Psoas muscle (tissue), 8 donors: ENCODE results near the gene STRBP. TPM values are rescaled to one million over a fixed set of nuclear protein-coding genes. Genes with fewer than 3 reads are reported as not detected.

Source experiments
- ATAC-seq, 4 donors: fragments of 200-7000 bp; cut with Tn5 transposase; one replicate each; pipeline ENCODE4 v1.9.1; 2020; ENCODE audit warnings: moderate library complexity in 3 of 4, mild to moderate bottlenecking in 2 of 4
- DNase-seq, 2 donors: peaks; one replicate each; pipeline ENCODE4 v3.0.0-alpha.2; 2020
- H3K27ac ChIP-seq: fragments of 200-600 bp; one replicate; pipeline ENCODE4 v1.8.0; 2022
- H3K27me3 ChIP-seq, 3 donors: fragments of 200-600 bp in 1 of 3; one replicate each; pipeline versions ENCODE4 v1.6.1 to v1.8.0; 2013 to 2022; ENCODE audit warnings: low read length in 2 of 3, mild to moderate bottlenecking in 2 of 3, moderate library complexity in 1 of 3; ENCODE audit not compliant: insufficient read depth in 3 of 3
- H3K36me3 ChIP-seq, 2 donors: fragments of 200-600 bp in 1 of 2; one replicate each; pipeline versions ENCODE4 v1.6.1 to v1.8.0; 2013 to 2022; ENCODE audit warnings: low read depth in 1 of 2, mild to moderate bottlenecking in 1 of 2, moderate library complexity in 1 of 2; ENCODE audit not compliant: insufficient read depth in 1 of 2
- H3K4me1 ChIP-seq: fragments of 200-600 bp; one replicate; pipeline ENCODE4 v1.8.0; 2022
- H3K4me3 ChIP-seq: fragments of 200-600 bp; one replicate; pipeline ENCODE4 v1.8.0; 2022; ENCODE audit warnings: mild to moderate bottlenecking
- H3K9me3 ChIP-seq: fragments of 200-600 bp; one replicate; pipeline ENCODE4 v1.8.0; 2022
- CTCF ChIP-seq: fragments of 200-600 bp; IDR thresholded peaks from one replicate; pipeline ENCODE4 v1.8.0; 2022; ENCODE audit warnings: antibody characterized with exemption
- WGBS, 3 donors: extraction: QIAGEN DNeasy Blood & Tissue Kit; methylation state at CpG; one replicate each; pipeline versions ENCODE4 v1.1.6 to v1.1.7; 2013; 5-methylcytosine and 5-hydroxymethylcytosine counted together
- intact Hi-C, 2 donors: fragments of 100-400 bp; cut with DNase I; formaldehyde crosslinking; loops; one replicate each; pipeline versions ENCODE4 v1.11.0 to v1.14.2; 2022
- polyA plus RNA-seq, 3 donors: library from polyadenylated mRNA; stranded (reverse); fragments of 200-250 nt; gene quantifications; one replicate each; pipeline ENCODE4 v1.2.3, GENCODE V29; 2013
- total RNA-seq, 4 donors: library from RNA; stranded (reverse); fragmentation: NEBNext Ultra II Directional in 2 of 4; extraction: Animal tissue kit (Norgen Biotek cat#: 25700) in 2 of 4; gene quantifications; one replicate each; pipeline versions ENCODE4 v1.2.1 to v1.2.4, GENCODE V29; 2021 to 2023
- donor health status: healthy with polysubstance abuse.
- donor health status: DM: no; HTN: no; CAD: no; lungs with moderate emphysema.
- donor health status: Bipolar disorder and iron deficiency.
- donor health status: healthy.
- donor health status: DM: yes; HTN: yes; CAD: no.
- donor health status: DM: no; HTN: no; CAD: no.
- donor health status: DM: no; HTN: no; CAD: no.
- donor health status: DM: yes; HTN: yes; CAD: no.

The STRBP gene
- total and polyA plus RNA-seq, 7 donors, result 3.8 to 8.5 (median 6.2) TPM

GRCh38 chr9:123231421-123231820 is 37.0 kb downstream of the STRBP start:
- ATAC-seq (no peak), DNase-seq (no peak)
- TF ChIP-seq CTCF, result no peak
- Histone ChIP-seq H3K4me1 (no peaks in the 10 kb centered on the region), H3K4me3 (no peak overlapping the region), H3K27ac (no peak overlapping the region), H3K36me3 (no peaks in the 10 kb centered on the region), H3K9me3 (no peaks in the 10 kb centered on the region), H3K27me3 (no peaks in the 10 kb centered on the region)
- 95 to 100% (median 97%) methylated on average over 1 of the region's 1 CpG for WGBS, 3 donors
- intact Hi-C loops, result no loop called here

GRCh38 chr9:123228967-123229366 is 39.4 kb downstream of the STRBP start:
- 85 to 89% (median 85%) methylated on average over 4 of the region's 4 CpGs for WGBS, 3 donors

GRCh38 chr9:123225995-123226394 is 42.4 kb downstream of the STRBP start:
- intact Hi-C loops, result no loop called here

More at GRCh38 chr9:123228967-123229366, 39.4 kb downstream of the STRBP start:
- intact Hi-C loops, result no loop called here
- Histone ChIP-seq H3K4me3 (no peak overlapping the region), H3K4me1 (no peaks in the 10 kb centered on the region), H3K9me3 (no peaks in the 10 kb centered on the region), H3K27me3 (no peaks in the 10 kb centered on the region), H3K27ac (no peak overlapping the region), H3K36me3 (no peaks in the 10 kb centered on the region)
- no peak for ATAC-seq
- no peak for DNase-seq
- no peak for TF ChIP-seq CTCF

GRCh38 chr9:123225374-123225813 is 43.0 kb downstream of the STRBP start:
- H3K4me3 ChIP-seq, result no peak overlapping the region
- H3K4me1 ChIP-seq, result no peaks in the 10 kb centered on the region
- 48 to 53% (median 50%) methylated on average over 4 of the region's 4 CpGs for WGBS, 3 donors
- peak; percentile 30 for TF ChIP-seq CTCF
- no peak overlapping the region for H3K27ac ChIP-seq
- intact Hi-C loops, result no loop called here
- no peaks in the 10 kb centered on the region for H3K9me3 ChIP-seq
- peak in 1 of 4 donors; percentile 66 for ATAC-seq
- H3K36me3 ChIP-seq, result no peaks in the 10 kb centered on the region
- H3K27me3 ChIP-seq, result no peaks in the 10 kb centered on the region
- DNase-seq, result no peak

More at GRCh38 chr9:123225995-123226394, 42.4 kb downstream of the STRBP start:
- ATAC-seq (no peak), DNase-seq (no peak)
- Histone ChIP-seq H3K27ac (no peak overlapping the region), H3K4me3 (no peak overlapping the region), H3K4me1 (no peaks in the 10 kb centered on the region), H3K27me3 (no peaks in the 10 kb centered on the region), H3K9me3 (no peaks in the 10 kb centered on the region), H3K36me3 (no peaks in the 10 kb centered on the region)
- WGBS, 3 donors, result 90 to 97% (median 93%) methylated on average over 4 of the region's 4 CpGs
- TF ChIP-seq CTCF, result no peak

- intact Hi-C loops, result no loop called here
- Histone ChIP-seq H3K4me3 (no peak overlapping the region), H3K36me3 (no peaks in the 10 kb centered on the region), H3K9me3 (no peaks in the 10 kb centered on the region), H3K27ac (no peak overlapping the region), H3K4me1 (no peaks in the 10 kb centered on the region), H3K27me3 (no peaks in the 10 kb centered on the region)
- ATAC-seq, result no peak
- WGBS, 3 donors, result 89 to 93% (median 92%) methylated on average over 2 of the region's 2 CpGs
- no peak for TF ChIP-seq CTCF
- DNase-seq, result no peak
Observed at GRCh38 chr9:123220127-123220526, 48.3 kb downstream of the STRBP start.
